SK-N-SH (cell line): ENCODE data around the gene ABCC11.

Experiments
- CTCF ChIP-seq: fragments of 200-600 bp; sonication (generic); IDR thresholded peaks from 2 replicates; pipeline ENCODE4 v1.6.1; 2017; ENCODE audit warnings: antibody characterized with exemption, mild to moderate bottlenecking, moderate library complexity
- EZH2phosphoT487 ChIP-seq: fragments of 200-600 bp; sonication (generic); IDR thresholded peaks from 2 replicates; pipeline ENCODE4 v1.6.1; 2017; ENCODE audit warnings: low read depth, mixed run types, mild to moderate bottlenecking, antibody characterized with exemption, moderate library complexity, borderline replicate concordance
- FOXJ3 ChIP-seq: sonication (generic); formaldehyde crosslinking; IDR thresholded peaks from 2 replicates; pipeline ENCODE4 v1.5.1; 2020; ENCODE audit warnings: mild to moderate bottlenecking, missing genetic modification reagents
- MAX ChIP-seq: IDR thresholded peaks from 2 replicates; pipeline ENCODE4 v1.4.0; 2012; ENCODE audit warnings: low read depth
- NRF1 ChIP-seq: IDR thresholded peaks from 2 replicates; pipeline ENCODE4 v1.6.1; 2012; ENCODE audit warnings: low read depth, mild to moderate bottlenecking, low read length
- ZBTB33 ChIP-seq: IDR thresholded peaks from 2 replicates; pipeline ENCODE4 v1.4.0; 2012; ENCODE audit warnings: low read depth, borderline replicate concordance

- TF ChIP-seq CTCF (no peak), NRF1 (no peak), FOXJ3 (no peak), ZBTB33 (no peak), MAX (no peak), EZH2phosphoT487 (no peak)
Measured at GRCh38 chr16:48157302-48157701, 90.0 kb downstream of the ABCC11 start.
